ENCODE measurements around the gene GPR132. TPM values are rescaled to one million over a fixed set of nuclear protein-coding genes. Genes with fewer than 3 reads are reported as not detected.

The GPR132 gene
- total and polyA plus RNA-seq, 2 of the 13 experiments (the other 11 are each of a cell fraction or from before 2014, with no cell fraction given) = not detected

GRCh38 chr14:105021656-105022275, 43.5 kb downstream of the GPR132 start (continued):
- TF ChIP-seq BCL3 (CRISPR knock-in tag; IDR thresholded peaks at IDR 0.05) (no peak), BCLAF1 (IDR thresholded peaks at IDR 0.05) (no peak), ZNF225 (CRISPR knock-in tag; IDR thresholded peaks at IDR 0.05) (no peak), SNAI1 (CRISPR knock-in tag; IDR thresholded peaks at IDR 0.05; ENCODE audit: borderline replicate concordance) (no peak), ZNF703 (CRISPR knock-in tag; IDR thresholded peaks at IDR 0.05; ENCODE audit: borderline replicate concordance) (no peak), TBX2 (CRISPR knock-in tag; IDR thresholded peaks at IDR 0.05; ENCODE audit: borderline replicate concordance) (0 out of 2 replicates have a peak, but pooled peaks have one; percentile 4), YEATS2 (CRISPR knock-in tag; IDR thresholded peaks at IDR 0.05; ENCODE audit: borderline replicate concordance) (0 out of 2 replicates have a peak, but pooled peaks have one; percentile 32), EED (CRISPR knock-in tag; IDR thresholded peaks at IDR 0.05) (no peak), HOXA7 (CRISPR knock-in tag; IDR thresholded peaks at IDR 0.05) (no peak), TMF1 (CRISPR knock-in tag; IDR thresholded peaks at IDR 0.05; ENCODE audit: low read depth) (no peak), THAP7 (CRISPR knock-in tag; IDR thresholded peaks at IDR 0.05) (no peak), ZNF207 (IDR thresholded peaks at IDR 0.05; ENCODE audit: borderline replicate concordance) (no peak), ZNF770 (CRISPR knock-in tag; IDR thresholded peaks at IDR 0.05) (no peak; the same call in 1 of the 2 replicates), HINFP (CRISPR knock-in tag; IDR thresholded peaks at IDR 0.05; ENCODE audit: low read depth) (no peak), TSC22D2 (CRISPR knock-in tag; IDR thresholded peaks at IDR 0.05; ENCODE audit: borderline replicate concordance) (no peak), ZNF430 (CRISPR knock-in tag; IDR thresholded peaks at IDR 0.05) (no peak; the same call in 1 of the 2 replicates), ZNF740 (CRISPR knock-in tag; IDR thresholded peaks at IDR 0.05) (peak; percentile 98), PHF21A (CRISPR knock-in tag; IDR thresholded peaks at IDR 0.05) (peak; percentile 32; the same call in 1 of the 2 replicates), SALL1 (CRISPR knock-in tag; IDR thresholded peaks at IDR 0.05) (no peak; the same call in 1 of the 2 replicates), GABPB1 (CRISPR knock-in tag; IDR thresholded peaks at IDR 0.05) (no peak)

Data from HepG2 (cell line).